HEK293 (cell line): ENCODE measurements around the gene AK9.

Experiments used
- CTCF ChIA-PET: fragments of 350-600 bp; formaldehyde crosslinking; extraction: SDS; loops from one replicate; lab custom pipeline; 2021; ENCODE audit warnings: antibody characterized with exemption; lab: Yijun Ruan, JAX
- POLR2A ChIA-PET: fragments of 300-600 bp; formaldehyde crosslinking; extraction: SDS; loops from one replicate; lab custom pipeline; 2020; ENCODE audit warnings: antibody characterized with exemption, inconsistent platforms; lab: Yijun Ruan, JAX
- H3K27ac ChIP-seq: fragments of 200-500 bp; sonication (Bioruptor generic); 2 replicates; pipeline ENCODE4 v1.5.1; 2014; ENCODE audit warnings: low read depth, low read length, control low read depth, inconsistent platforms; ENCODE audit errors: extremely low read depth
- H3K36me3 ChIP-seq, 2 experiments: fragments of 200-500 bp in 1 of 2; sonication (Bioruptor generic) in 1 of 2; 1 replicate in 1 of 2; 2 replicates in 1 of 2; pipeline ENCODE4 v1.5.1; 2014 to 2017; ENCODE audit warnings: inconsistent platforms in 2 of 2, low read length in 2 of 2; ENCODE audit not compliant: control insufficient read depth in 2 of 2, insufficient read depth in 1 of 2
- H3K4me1 ChIP-seq: fragments of 200-500 bp; sonication (Bioruptor generic); 2 replicates; pipeline ENCODE4 v1.5.1; 2014; ENCODE audit warnings: mild to moderate bottlenecking, low read length, inconsistent platforms; ENCODE audit not compliant: control insufficient read depth, insufficient read depth
- H3K4me3 ChIP-seq: 2 replicates; pipeline ENCODE4 v1.5.1; 2011; ENCODE audit warnings: low read depth, mild to moderate bottlenecking, control low read depth, low read length, moderate library complexity
- H3K9me3 ChIP-seq: fragments of 200-500 bp; sonication (Bioruptor generic); 2 replicates; pipeline ENCODE4 v1.5.1; 2014; ENCODE audit warnings: low read depth, low read length, inconsistent platforms; ENCODE audit not compliant: control insufficient read depth, insufficient read depth
- MZF1 ChIP-seq: fragments of 450-650 bp; formaldehyde crosslinking; IDR thresholded peaks from 2 replicates; pipeline ENCODE4 v1.5.1; 2017; ENCODE audit warnings: missing biosample characterization, missing genetic modification characterization, borderline replicate concordance
- OSR2 ChIP-seq: fragments of 450-650 bp; formaldehyde crosslinking; IDR thresholded peaks from 2 replicates; pipeline ENCODE4 v1.5.1; 2016; ENCODE audit warnings: missing biosample characterization, missing genetic modification characterization
- PRDM1 ChIP-seq: fragments of 450-650 bp; formaldehyde crosslinking; IDR thresholded peaks from 2 replicates; pipeline ENCODE4; 2016; ENCODE audit warnings: missing biosample characterization, missing genetic modification characterization
- TRIM28 ChIP-seq: IDR thresholded peaks from 2 replicates; pipeline ENCODE4 v1.6.1; 2011; ENCODE audit warnings: low read length, control low read depth, borderline replicate concordance
- ZBTB17 ChIP-seq: fragments of 450-650 bp; formaldehyde crosslinking; IDR thresholded peaks from 2 replicates; pipeline ENCODE4 v1.5.1; 2016; ENCODE audit warnings: missing biosample characterization, missing genetic modification characterization
- ZEB2 ChIP-seq: fragments of 450-650 bp; formaldehyde crosslinking; IDR thresholded peaks from 2 replicates; pipeline ENCODE4 v1.5.1; 2016; ENCODE audit warnings: missing biosample characterization, missing genetic modification characterization
- ZNF223 ChIP-seq: fragments of 450-650 bp; formaldehyde crosslinking; IDR thresholded peaks from 2 replicates; pipeline ENCODE4 v1.5.1; 2016; ENCODE audit warnings: missing biosample characterization, missing genetic modification characterization
- ZNF335 ChIP-seq: fragments of 450-650 bp; formaldehyde crosslinking; conservative IDR thresholded peaks from 2 replicates; pipeline ENCODE4 v1.5.1; 2016; ENCODE audit warnings: missing biosample characterization, missing genetic modification characterization
- ZNF394 ChIP-seq: fragments of 450-650 bp; formaldehyde crosslinking; IDR thresholded peaks from 2 replicates; pipeline ENCODE4 v1.5.1; 2016; ENCODE audit warnings: missing biosample characterization, missing genetic modification characterization, mild to moderate bottlenecking, moderate library complexity, borderline replicate concordance
- ZNF518A ChIP-seq: fragments of 450-650 bp; formaldehyde crosslinking; conservative IDR thresholded peaks from 2 replicates; pipeline ENCODE4 v1.5.1; 2016; ENCODE audit warnings: low read depth, missing biosample characterization, missing genetic modification characterization
- ZNF561 ChIP-seq: fragments of 450-650 bp; IDR thresholded peaks from 2 replicates; pipeline ENCODE4 v1.5.1; 2018; ENCODE audit warnings: missing biosample characterization, missing genetic modification characterization, borderline replicate concordance
- ZNF692 ChIP-seq: fragments of 450-650 bp; formaldehyde crosslinking; IDR thresholded peaks from 2 replicates; pipeline ENCODE4 v1.5.1; 2016; ENCODE audit warnings: missing biosample characterization, missing genetic modification characterization
- TF ChIP-seq, protein P1 (sequence below): fragments of 450-650 bp; formaldehyde crosslinking; IDR thresholded peaks from 2 replicates; pipeline ENCODE4 v1.5.1; 2016; ENCODE audit warnings: missing biosample characterization, missing genetic modification characterization, borderline replicate concordance
- TF ChIP-seq, protein P2 (sequence below): fragments of 450-650 bp; formaldehyde crosslinking; IDR thresholded peaks from 2 replicates; pipeline ENCODE4 v1.5.1; 2016; ENCODE audit warnings: missing biosample characterization, missing genetic modification characterization
- TF ChIP-seq, protein P3 (sequence below): fragments of 450-650 bp; IDR thresholded peaks from 2 replicates; pipeline ENCODE4 v1.5.1; 2018; ENCODE audit warnings: missing biosample characterization, mild to moderate bottlenecking, missing genetic modification characterization
- TF ChIP-seq, protein P4 (sequence below): fragments of 450-650 bp; formaldehyde crosslinking; IDR thresholded peaks from 2 replicates; pipeline ENCODE4 v1.5.1; 2016; ENCODE audit warnings: missing biosample characterization, missing genetic modification characterization

Gene AK9

DNA sequence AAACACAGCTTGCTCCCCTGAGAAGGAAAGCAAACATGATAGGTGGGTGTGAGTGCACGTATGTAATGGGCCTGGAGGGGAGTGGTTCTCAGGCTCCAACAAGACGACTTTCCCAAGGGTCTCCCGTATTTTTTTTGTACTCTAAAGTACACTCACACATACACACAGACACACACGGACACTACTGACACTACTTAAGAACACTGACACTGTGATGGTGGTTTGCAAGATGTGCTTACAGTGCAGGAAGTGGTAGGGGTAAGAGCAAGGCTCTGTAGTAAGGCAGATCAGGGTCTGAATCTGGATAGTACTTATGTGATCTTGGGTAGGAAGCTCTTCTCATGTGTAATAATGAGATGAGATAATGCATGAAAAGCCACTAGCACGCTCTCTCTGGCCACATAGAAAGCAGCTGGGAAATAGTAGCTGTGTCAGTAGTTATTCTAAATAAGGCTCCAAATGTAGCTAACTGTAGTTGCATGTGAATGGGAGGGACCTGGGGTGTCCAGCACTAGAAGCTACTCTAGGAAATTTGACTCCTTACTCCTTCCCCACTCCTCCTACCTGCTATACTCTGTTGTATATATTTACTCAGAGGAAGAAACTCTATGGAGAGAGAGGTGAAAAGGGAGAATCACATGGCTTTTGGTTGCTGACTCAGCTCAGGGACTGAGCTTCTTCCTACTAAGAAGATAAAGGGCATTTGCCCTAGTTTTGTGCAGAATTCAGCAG is 199.6 kb downstream of the AK9 start:
- Histone ChIP-seq H3K4me1 (peaks cover 7% of the 10 kb centered on the region), H3K9me3 (no peaks in the 10 kb centered on the region), H3K4me3 (no peak overlapping the region), H3K36me3 (no peaks in the 10 kb centered on the region), H3K27ac (no peak overlapping the region)
- peak; percentile 50 for TF ChIP-seq OSR2
- 0 out of 2 replicates have a peak, but pooled peaks have one; percentile 16 for TF ChIP-seq ZNF518A
- TF ChIP-seq PRDM1 (tag by site-specific recombination): peak; percentile 52; the same call in 1 of the 2 replicates
- TF ChIP-seq, protein P1, sequence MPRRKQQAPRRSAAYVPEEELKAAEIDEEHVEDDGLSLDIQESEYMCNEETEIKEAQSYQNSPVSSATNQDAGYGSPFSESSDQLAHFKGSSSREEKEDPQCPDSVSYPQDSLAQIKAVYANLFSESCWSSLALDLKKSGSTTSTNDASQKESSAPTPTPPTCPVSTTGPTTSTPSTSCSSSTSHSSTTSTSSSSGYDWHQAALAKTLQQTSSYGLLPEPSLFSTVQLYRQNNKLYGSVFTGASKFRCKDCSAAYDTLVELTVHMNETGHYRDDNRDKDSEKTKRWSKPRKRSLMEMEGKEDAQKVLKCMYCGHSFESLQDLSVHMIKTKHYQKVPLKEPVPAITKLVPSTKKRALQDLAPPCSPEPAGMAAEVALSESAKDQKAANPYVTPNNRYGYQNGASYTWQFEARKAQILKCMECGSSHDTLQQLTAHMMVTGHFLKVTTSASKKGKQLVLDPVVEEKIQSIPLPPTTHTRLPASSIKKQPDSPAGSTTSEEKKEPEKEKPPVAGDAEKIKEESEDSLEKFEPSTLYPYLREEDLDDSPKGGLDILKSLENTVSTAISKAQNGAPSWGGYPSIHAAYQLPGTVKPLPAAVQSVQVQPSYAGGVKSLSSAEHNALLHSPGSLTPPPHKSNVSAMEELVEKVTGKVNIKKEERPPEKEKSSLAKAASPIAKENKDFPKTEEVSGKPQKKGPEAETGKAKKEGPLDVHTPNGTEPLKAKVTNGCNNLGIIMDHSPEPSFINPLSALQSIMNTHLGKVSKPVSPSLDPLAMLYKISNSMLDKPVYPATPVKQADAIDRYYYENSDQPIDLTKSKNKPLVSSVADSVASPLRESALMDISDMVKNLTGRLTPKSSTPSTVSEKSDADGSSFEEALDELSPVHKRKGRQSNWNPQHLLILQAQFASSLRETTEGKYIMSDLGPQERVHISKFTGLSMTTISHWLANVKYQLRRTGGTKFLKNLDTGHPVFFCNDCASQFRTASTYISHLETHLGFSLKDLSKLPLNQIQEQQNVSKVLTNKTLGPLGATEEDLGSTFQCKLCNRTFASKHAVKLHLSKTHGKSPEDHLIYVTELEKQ (tag by site-specific recombination): 0 out of 2 replicates have a peak, but pooled peaks have one; percentile 16
- TF ChIP-seq ZNF335 (tag by site-specific recombination): no peak; the same call in none of the 2 replicates
- peak; percentile 74; the same call in 1 of the 2 replicates for TF ChIP-seq ZNF394
- TF ChIP-seq TRIM28: peak; percentile 72
- TF ChIP-seq, protein P2, sequence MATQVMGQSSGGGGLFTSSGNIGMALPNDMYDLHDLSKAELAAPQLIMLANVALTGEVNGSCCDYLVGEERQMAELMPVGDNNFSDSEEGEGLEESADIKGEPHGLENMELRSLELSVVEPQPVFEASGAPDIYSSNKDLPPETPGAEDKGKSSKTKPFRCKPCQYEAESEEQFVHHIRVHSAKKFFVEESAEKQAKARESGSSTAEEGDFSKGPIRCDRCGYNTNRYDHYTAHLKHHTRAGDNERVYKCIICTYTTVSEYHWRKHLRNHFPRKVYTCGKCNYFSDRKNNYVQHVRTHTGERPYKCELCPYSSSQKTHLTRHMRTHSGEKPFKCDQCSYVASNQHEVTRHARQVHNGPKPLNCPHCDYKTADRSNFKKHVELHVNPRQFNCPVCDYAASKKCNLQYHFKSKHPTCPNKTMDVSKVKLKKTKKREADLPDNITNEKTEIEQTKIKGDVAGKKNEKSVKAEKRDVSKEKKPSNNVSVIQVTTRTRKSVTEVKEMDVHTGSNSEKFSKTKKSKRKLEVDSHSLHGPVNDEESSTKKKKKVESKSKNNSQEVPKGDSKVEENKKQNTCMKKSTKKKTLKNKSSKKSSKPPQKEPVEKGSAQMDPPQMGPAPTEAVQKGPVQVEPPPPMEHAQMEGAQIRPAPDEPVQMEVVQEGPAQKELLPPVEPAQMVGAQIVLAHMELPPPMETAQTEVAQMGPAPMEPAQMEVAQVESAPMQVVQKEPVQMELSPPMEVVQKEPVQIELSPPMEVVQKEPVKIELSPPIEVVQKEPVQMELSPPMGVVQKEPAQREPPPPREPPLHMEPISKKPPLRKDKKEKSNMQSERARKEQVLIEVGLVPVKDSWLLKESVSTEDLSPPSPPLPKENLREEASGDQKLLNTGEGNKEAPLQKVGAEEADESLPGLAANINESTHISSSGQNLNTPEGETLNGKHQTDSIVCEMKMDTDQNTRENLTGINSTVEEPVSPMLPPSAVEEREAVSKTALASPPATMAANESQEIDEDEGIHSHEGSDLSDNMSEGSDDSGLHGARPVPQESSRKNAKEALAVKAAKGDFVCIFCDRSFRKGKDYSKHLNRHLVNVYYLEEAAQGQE (tag by site-specific recombination): 0 out of 2 replicates have a peak, but pooled peaks have one; percentile 18
- TF ChIP-seq MZF1 (tag by site-specific recombination): peak; percentile 27; the same call in 1 of the 2 replicates
- peak; percentile 39; the same call in 1 of the 2 replicates for TF ChIP-seq ZBTB17
- TF ChIP-seq, protein P3, sequence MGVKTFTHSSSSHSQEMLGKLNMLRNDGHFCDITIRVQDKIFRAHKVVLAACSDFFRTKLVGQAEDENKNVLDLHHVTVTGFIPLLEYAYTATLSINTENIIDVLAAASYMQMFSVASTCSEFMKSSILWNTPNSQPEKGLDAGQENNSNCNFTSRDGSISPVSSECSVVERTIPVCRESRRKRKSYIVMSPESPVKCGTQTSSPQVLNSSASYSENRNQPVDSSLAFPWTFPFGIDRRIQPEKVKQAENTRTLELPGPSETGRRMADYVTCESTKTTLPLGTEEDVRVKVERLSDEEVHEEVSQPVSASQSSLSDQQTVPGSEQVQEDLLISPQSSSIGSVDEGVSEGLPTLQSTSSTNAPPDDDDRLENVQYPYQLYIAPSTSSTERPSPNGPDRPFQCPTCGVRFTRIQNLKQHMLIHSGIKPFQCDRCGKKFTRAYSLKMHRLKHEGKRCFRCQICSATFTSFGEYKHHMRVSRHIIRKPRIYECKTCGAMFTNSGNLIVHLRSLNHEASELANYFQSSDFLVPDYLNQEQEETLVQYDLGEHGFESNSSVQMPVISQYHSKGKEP (tag by site-specific recombination): 0 out of 2 replicates have a peak, but pooled peaks have one; percentile 44
- TF ChIP-seq, protein P4, sequence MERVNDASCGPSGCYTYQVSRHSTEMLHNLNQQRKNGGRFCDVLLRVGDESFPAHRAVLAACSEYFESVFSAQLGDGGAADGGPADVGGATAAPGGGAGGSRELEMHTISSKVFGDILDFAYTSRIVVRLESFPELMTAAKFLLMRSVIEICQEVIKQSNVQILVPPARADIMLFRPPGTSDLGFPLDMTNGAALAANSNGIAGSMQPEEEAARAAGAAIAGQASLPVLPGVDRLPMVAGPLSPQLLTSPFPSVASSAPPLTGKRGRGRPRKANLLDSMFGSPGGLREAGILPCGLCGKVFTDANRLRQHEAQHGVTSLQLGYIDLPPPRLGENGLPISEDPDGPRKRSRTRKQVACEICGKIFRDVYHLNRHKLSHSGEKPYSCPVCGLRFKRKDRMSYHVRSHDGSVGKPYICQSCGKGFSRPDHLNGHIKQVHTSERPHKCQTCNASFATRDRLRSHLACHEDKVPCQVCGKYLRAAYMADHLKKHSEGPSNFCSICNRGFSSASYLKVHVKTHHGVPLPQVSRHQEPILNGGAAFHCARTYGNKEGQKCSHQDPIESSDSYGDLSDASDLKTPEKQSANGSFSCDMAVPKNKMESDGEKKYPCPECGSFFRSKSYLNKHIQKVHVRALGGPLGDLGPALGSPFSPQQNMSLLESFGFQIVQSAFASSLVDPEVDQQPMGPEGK (tag by site-specific recombination): peak; percentile 18; the same call in 1 of the 2 replicates
- TF ChIP-seq ZNF561 (tag by site-specific recombination): 0 out of 2 replicates have a peak, but pooled peaks have one; percentile 22
- TF ChIP-seq ZNF223 (tag by site-specific recombination): no peak
- no peak for TF ChIP-seq ZNF692
- no peak for TF ChIP-seq ZEB2
- ChIA-PET POLR2A (interaction anchor here (0.6 to 1.6 kb wide), 3 partner anchors 50 to 397 kb away, joined by 4 to 5 read pairs (median 5); partner anchors contain the start of genes PPIL6, SESN1 and SMPD2), CTCF (interaction anchor here (0.6 kb wide), 1 partner anchor 71 kb away, joined by 3 read pairs; no protein-coding TSS in a partner anchor)
